Ishikawa (cell line): ENCODE data around the gene BICRA.

ENCODE experiments used
- CEBPB ChIP-seq: IDR thresholded peaks from 2 replicates; pipeline ENCODE4 v1.6.1; 2012
- CREB1 ChIP-seq: IDR thresholded peaks from 2 replicates; pipeline ENCODE4 v1.6.1; 2012; ENCODE audit warnings: low read depth
- EGR1 ChIP-seq: IDR thresholded peaks from 2 replicates; pipeline ENCODE4 v1.6.1; 2012
- EP300 ChIP-seq: IDR thresholded peaks from 2 replicates; pipeline ENCODE4 v1.6.1; 2012; ENCODE audit warnings: borderline replicate concordance
- FOXM1 ChIP-seq: IDR thresholded peaks from 2 replicates; pipeline ENCODE4 v1.6.1; 2012; ENCODE audit warnings: low read depth, borderline replicate concordance
- MAX ChIP-seq: IDR thresholded peaks from 2 replicates; pipeline ENCODE4 v1.6.1; 2012
- NFIC ChIP-seq: IDR thresholded peaks from 2 replicates; pipeline ENCODE4 v1.6.1; 2012
- RAD21 ChIP-seq: IDR thresholded peaks from 2 replicates; pipeline ENCODE4 v1.6.1; 2012; ENCODE audit warnings: low read depth
- REST ChIP-seq: IDR thresholded peaks from 2 replicates; pipeline ENCODE4 v1.6.1; 2012; ENCODE audit warnings: low read depth, mild to moderate bottlenecking
- TAF1 ChIP-seq: IDR thresholded peaks from 2 replicates; pipeline ENCODE4 v1.6.1; 2012; ENCODE audit warnings: low read depth, mild to moderate bottlenecking
- TCF12 ChIP-seq: IDR thresholded peaks from 2 replicates; pipeline ENCODE4 v1.6.1; 2012; ENCODE audit warnings: low read depth
- TEAD4 ChIP-seq: IDR thresholded peaks from 2 replicates; pipeline ENCODE4 v1.6.1; 2012
- USF1 ChIP-seq: IDR thresholded peaks from 2 replicates; pipeline ENCODE4 v1.6.1; 2012
- YY1 ChIP-seq: IDR thresholded peaks from 2 replicates; pipeline ENCODE4 v1.6.1; 2012; ENCODE audit warnings: low read depth
- ZBTB7A ChIP-seq: IDR thresholded peaks from 2 replicates; pipeline ENCODE4 v1.6.1; 2012; ENCODE audit warnings: low read depth

Gene BICRA

GRCh38 chr19:47609906-47610894, 1.3 kb downstream of the BICRA start:
- TF ChIP-seq YY1 (no peak), TAF1 (peak; percentile 29; the same call in 1 of the 2 replicates), MAX (no peak), REST (no peak), CEBPB (no peak)

GRCh38 chr19:47610902-47611301, 2.0 kb downstream of the BICRA start:
- TF ChIP-seq USF1: no peak
- TF ChIP-seq MAX: no peak
- TF ChIP-seq YY1: no peak
- no peak for TF ChIP-seq TCF12
- no peak for TF ChIP-seq TEAD4
- no peak for TF ChIP-seq NFIC

GRCh38 chr19:47613165-47614020, 4.5 kb downstream of the BICRA start:
- no peak for TF ChIP-seq CREB1

GRCh38 chr19:47614021-47614295, 5.0 kb downstream of the BICRA start:
- TF ChIP-seq TEAD4 (no peak), YY1 (no peak), MAX (no peak), CREB1 (no peak), ZBTB7A (no peak)

GRCh38 chr19:47614559-47614958, 5.6 kb downstream of the BICRA start:
- TF ChIP-seq TEAD4 (no peak), EP300 (no peak), RAD21 (no peak), REST (no peak), EGR1 (no peak), NFIC (no peak), MAX (no peak), FOXM1 (no peak)

GRCh38 chr19:47615230-47615629, 6.3 kb downstream of the BICRA start:
- TF ChIP-seq MAX: no peak
- TF ChIP-seq ZBTB7A: no peak
- no peak for TF ChIP-seq REST
- TF ChIP-seq TEAD4: no peak
- no peak for TF ChIP-seq CREB1
- no peak for TF ChIP-seq CEBPB
